Measurements from ENCODE around the gene BOD1L1.

BOD1L1 gene

GRCh38 chr4:13555325-13555724, 72.2 kb downstream of the BOD1L1 start:
- no peak for DNase-seq (ENCODE audit: low read depth)

GRCh38 chr4:13553081-13553480, 74.4 kb downstream of the BOD1L1 start:
- no peak for DNase-seq (ENCODE audit: low read depth)

- DNase-seq (ENCODE audit: low read depth) = peak; percentile 80
Observed at GRCh38 chr4:13548984-13549546, 78.5 kb downstream of the BOD1L1 start.

GRCh38 chr4:13548059-13548983, 79.2 kb downstream of the BOD1L1 start:
- no peak for DNase-seq (ENCODE audit: low read depth)

- DNase-seq (ENCODE audit: low read depth) = no peak
Observed at GRCh38 chr4:13547485-13548041, 80.0 kb downstream of the BOD1L1 start.

GRCh38 chr4:13546941-13547484, 80.5 kb downstream of the BOD1L1 start:
- DNase-seq (ENCODE audit: low read depth) = no peak

GRCh38 chr4:13546142-13546940, 81.2 kb downstream of the BOD1L1 start:
- no peak for DNase-seq (ENCODE audit: low read depth)

- DNase-seq (ENCODE audit: low read depth) = no peak
Observed at GRCh38 chr4:13545394-13545808, 82.1 kb downstream of the BOD1L1 start.

- peak; percentile 40 for DNase-seq (ENCODE audit: low read depth)
Observed at GRCh38 chr4:13544606-13545393, 82.7 kb downstream of the BOD1L1 start.

- DNase-seq (ENCODE audit: low read depth) = no peak
Observed at GRCh38 chr4:13543839-13544605, 83.5 kb downstream of the BOD1L1 start, which contains the start of gene NKX3-2. Gene NKX3-2, minus strand, starts transcription at chr4:13544508. Its CDS starts 94 bp downstream, at chr4:13544414.

GRCh38 chr4:13543032-13543838, 84.3 kb downstream of the BOD1L1 start:
- DNase-seq (ENCODE audit: low read depth) = no peak

GRCh38 chr4:13542577-13543031, 84.9 kb downstream of the BOD1L1 start:
- no peak for DNase-seq (ENCODE audit: low read depth)

GRCh38 chr4:13541720-13542576, 85.6 kb downstream of the BOD1L1 start:
- DNase-seq (ENCODE audit: low read depth) = no peak

GRCh38 chr4:13541176-13541604, 86.3 kb downstream of the BOD1L1 start:
- no peak for DNase-seq (ENCODE audit: low read depth)

GRCh38 chr4:13540446-13541175, 86.9 kb downstream of the BOD1L1 start:
- no peak for DNase-seq (ENCODE audit: low read depth)

- DNase-seq (ENCODE audit: low read depth) = no peak
Observed at GRCh38 chr4:13539619-13540445, 87.7 kb downstream of the BOD1L1 start.
